GM10248 (cell line): Measurements from ENCODE around the gene NHLH1.
A peak's percentile ranks its signal among the peaks of the same experiment; 100 is the strongest.

Experiments used
- CTCF ChIA-PET: fragments of 300-600 bp; sonication (Branson Sonifier 250); formaldehyde crosslinking; extraction: SDS; loops from one replicate; lab custom pipeline; 2021; ENCODE audit warnings: antibody characterized with exemption; lab: Yijun Ruan, JAX
- POLR2A ChIA-PET: fragments of 350-650 bp; sonication (Branson Sonifier 250); formaldehyde crosslinking; extraction: SDS; loops from one replicate; lab custom pipeline; 2020; ENCODE audit warnings: antibody characterized with exemption; lab: Yijun Ruan, JAX
- DNase-seq: peaks from one replicate; pipeline ENCODE4 v3.0.0; 2012; ENCODE audit errors: extremely low spot score
- TF ChIP-seq, protein P1 (sequence below): IDR thresholded peaks from 2 replicates; pipeline ENCODE4 v1.5.1; 2012; ENCODE audit warnings: mild to moderate bottlenecking, low read depth; ENCODE audit errors: extremely low read depth, missing control alignments, control extremely low read depth

Gene NHLH1

DNA sequence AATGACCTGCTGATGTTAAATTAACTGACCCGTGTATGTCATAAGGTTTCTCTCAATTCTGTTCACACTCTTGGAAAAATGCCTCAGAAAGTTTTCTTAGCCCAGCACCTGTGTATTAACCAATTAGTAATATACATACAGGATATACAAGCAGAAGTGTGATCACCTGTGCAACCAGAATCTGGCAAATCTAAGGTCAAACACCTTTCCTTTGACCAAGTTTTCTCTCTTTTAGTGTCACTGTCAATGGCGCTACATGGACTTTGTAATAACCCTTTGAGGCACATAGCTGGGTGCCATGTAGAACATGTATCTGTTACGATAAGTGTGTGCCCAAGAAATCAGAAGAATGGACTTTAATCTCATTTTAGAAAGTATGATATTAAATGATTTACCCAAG lies 22.6 kb upstream of the NHLH1 start:
- TF ChIP-seq, protein P1, sequence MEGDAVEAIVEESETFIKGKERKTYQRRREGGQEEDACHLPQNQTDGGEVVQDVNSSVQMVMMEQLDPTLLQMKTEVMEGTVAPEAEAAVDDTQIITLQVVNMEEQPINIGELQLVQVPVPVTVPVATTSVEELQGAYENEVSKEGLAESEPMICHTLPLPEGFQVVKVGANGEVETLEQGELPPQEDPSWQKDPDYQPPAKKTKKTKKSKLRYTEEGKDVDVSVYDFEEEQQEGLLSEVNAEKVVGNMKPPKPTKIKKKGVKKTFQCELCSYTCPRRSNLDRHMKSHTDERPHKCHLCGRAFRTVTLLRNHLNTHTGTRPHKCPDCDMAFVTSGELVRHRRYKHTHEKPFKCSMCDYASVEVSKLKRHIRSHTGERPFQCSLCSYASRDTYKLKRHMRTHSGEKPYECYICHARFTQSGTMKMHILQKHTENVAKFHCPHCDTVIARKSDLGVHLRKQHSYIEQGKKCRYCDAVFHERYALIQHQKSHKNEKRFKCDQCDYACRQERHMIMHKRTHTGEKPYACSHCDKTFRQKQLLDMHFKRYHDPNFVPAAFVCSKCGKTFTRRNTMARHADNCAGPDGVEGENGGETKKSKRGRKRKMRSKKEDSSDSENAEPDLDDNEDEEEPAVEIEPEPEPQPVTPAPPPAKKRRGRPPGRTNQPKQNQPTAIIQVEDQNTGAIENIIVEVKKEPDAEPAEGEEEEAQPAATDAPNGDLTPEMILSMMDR, result no peak
- ChIA-PET CTCF (interaction anchor here (0.9 to 4.1 kb wide), 7 partner anchors 9 to 646 kb away, joined by 3 to 21 read pairs (median 5); partner anchors contain the start of genes NHLH1 and PEX19), POLR2A (no interaction called here)
- no peak for DNase-seq

DNA sequence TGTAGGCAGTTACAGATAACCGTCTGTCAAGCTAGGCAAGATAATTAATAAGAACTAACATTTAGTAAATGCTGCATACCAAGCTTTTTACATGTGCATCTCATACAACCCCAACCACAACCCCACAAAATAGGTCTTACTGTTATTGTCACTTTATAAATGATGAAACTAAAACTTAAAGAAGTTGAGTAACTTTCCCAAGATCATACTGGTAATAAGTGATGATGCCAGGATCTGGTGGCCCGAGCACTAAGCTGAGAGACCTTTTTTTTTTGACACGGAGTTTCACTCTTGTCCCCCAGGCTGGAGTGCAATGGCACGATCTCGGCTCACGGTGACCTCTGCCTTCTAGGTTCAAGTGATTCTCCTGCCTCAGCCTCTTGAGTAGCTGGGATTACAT lies 21.9 kb upstream of the NHLH1 start:
- no peak for DNase-seq
- POLR2A ChIA-PET, result interaction anchor here (0.7 kb wide), 1 partner anchor 71 kb away, joined by 3 read pairs; no protein-coding TSS in a partner anchor
- CTCF ChIA-PET, result interaction anchor here (0.9 to 4.1 kb wide), 6 partner anchors 8 to 645 kb away, joined by 3 to 21 read pairs (median 4); partner anchors contain the start of genes NHLH1 and PEX19
- TF ChIP-seq, protein P1, result no peak

DNA sequence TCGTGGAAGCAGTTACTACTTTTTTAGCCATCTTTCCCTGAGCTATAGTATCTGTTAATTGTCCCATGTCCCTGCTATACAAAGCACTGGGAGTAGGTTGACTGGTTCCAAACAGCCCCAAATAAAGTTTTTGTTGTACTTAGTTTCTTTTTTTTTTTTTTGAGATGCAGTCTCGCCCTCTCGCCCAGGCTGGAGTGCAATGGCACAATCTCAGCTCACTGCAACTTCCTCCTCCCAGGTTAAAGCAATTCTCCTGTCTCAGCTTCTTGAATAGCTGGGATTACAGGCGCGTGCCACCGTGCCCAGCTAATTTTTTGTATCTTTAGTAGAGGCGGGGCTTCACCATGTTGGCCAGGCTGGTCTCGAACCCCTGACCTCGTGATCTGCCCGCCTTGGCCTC lies 20.4 kb upstream of the NHLH1 start:
- POLR2A ChIA-PET, result interaction anchor here (0.6 to 1.2 kb wide), 2 partner anchors 9 to 755 kb away, joined by 3 to 11 read pairs; no protein-coding TSS in a partner anchor
- TF ChIP-seq, protein P1, result no peak
- CTCF ChIA-PET, result interaction anchor here (0.6 to 4.1 kb wide), 10 partner anchors 8 to 245 kb away, joined by 3 to 21 read pairs (median 4); no protein-coding TSS in a partner anchor
- DNase-seq, result no peak

DNA sequence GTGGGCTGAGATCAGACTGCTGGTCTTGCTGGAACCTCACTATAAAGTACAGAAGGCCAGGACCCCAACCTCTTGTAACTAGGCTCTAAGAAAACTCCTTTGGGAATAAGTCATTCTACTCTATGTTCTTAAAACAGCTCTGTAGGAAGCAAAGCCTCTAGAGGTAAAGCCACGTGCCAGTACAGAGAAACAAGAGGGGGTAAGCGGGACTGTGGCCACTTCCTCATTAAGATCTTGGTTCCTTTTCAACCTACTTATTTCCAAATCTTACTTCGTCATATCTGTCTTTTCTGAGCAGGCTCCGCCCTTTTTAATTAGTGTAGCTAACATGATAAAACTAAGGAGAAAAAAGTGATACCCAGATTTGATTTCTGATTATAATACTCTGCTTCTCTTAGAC lies 19.9 kb upstream of the NHLH1 start:
- TF ChIP-seq, protein P1, result no peak
- ChIA-PET CTCF (interaction anchor here (0.9 to 4.1 kb wide), 9 partner anchors 8 to 246 kb away, joined by 3 to 21 read pairs (median 3); no protein-coding TSS in a partner anchor), POLR2A (interaction anchor here (1.2 kb wide), 1 partner anchor 9 kb away, joined by 11 read pairs; no protein-coding TSS in a partner anchor)
- peak; percentile 69 for DNase-seq

DNA sequence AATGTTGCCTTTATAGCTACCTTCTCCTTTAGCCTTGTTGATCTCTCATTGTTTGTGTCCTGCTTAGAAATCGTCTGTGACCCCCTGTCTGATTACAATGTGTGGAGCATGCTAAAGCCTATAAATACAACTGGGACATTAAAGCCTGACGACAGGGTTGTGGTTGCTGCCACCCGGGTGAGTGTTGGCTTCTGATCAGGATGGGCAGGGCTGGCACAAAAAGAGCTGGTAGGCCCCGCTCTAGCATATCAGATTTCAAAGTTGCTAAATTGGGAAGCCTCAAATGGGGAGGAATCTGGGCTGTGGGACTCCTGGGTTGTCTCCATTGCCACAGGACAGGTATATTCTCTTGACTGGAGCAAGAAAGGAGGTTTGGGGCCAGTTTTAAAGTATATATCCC lies 15.2 kb upstream of the NHLH1 start:
- ChIA-PET CTCF (interaction anchor here (1.0 to 2.9 kb wide), 13 partner anchors 11 to 305 kb away, joined by 3 to 20 read pairs (median 4); no protein-coding TSS in a partner anchor), POLR2A (interaction anchor here (1.1 kb wide), 1 partner anchor 153 kb away, joined by 3 read pairs; no protein-coding TSS in a partner anchor)
- TF ChIP-seq, protein P1, result no peak
- no peak for DNase-seq

DNA sequence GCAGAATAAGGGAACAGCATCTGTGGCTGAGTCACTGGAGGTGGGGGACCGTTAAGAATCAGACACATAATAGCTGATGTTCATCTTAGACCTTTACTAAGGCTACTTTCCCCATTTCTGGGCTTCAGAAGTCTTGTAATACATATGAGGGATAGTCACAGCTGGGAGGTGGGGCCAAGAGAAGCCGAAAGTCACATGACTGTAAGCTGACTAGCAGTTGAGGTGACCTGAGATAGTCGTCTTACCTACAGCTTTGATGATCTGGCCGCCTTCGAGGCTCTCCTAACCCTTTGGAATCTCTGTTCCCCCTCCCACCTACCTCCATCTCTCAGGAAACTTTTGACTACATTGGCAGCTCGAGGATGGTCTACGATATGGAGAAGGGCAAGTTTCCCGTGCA lies 14.3 kb upstream of the NHLH1 start:
- ChIA-PET CTCF (interaction anchor here (0.6 to 3.9 kb wide), 8 partner anchors 8 to 274 kb away, joined by 3 to 23 read pairs (median 4); no protein-coding TSS in a partner anchor), POLR2A (interaction anchor here (0.9 kb wide), 1 partner anchor 14 kb away, joined by 4 read pairs; the partner anchor contains the start of gene NHLH1)
- TF ChIP-seq, protein P1, result no peak
- DNase-seq, result no peak
